Nephron (organoid): ENCODE measurements around the gene LINGO3.

Experiments used
- H3K27ac Mint-ChIP-seq, 3 experiments: 2 replicates each; pipeline ENCODE4 v1.8.0; 2020; ENCODE audit warnings: mixed read lengths in 3 of 3, mild to moderate bottlenecking in 2 of 3, moderate library complexity in 1 of 3
- H3K27me3 Mint-ChIP-seq: 2 replicates; pipeline ENCODE4 v1.8.0; 2021; ENCODE audit warnings: low read depth, mild to moderate bottlenecking, moderate library complexity, mixed read lengths
- H3K36me3 Mint-ChIP-seq: 2 replicates; pipeline ENCODE4 v1.8.0; 2020; ENCODE audit warnings: low read depth, mixed read lengths
- H3K4me1 Mint-ChIP-seq: 2 replicates; pipeline ENCODE4 v1.8.0; 2020; ENCODE audit warnings: mixed read lengths
- H3K4me3 Mint-ChIP-seq, 3 experiments: 2 replicates each; pipeline ENCODE4 v1.8.0; 2020; ENCODE audit warnings: mild to moderate bottlenecking in 3 of 3, mixed read lengths in 3 of 3, moderate library complexity in 2 of 3
- H3K9me3 Mint-ChIP-seq: 2 replicates; pipeline ENCODE4 v1.8.0; 2020; ENCODE audit warnings: mixed read lengths
- CTCF ChIP-seq, 3 experiments: fragments of 200-600 bp; sonication (generic); IDR thresholded peaks; one replicate each; pipeline ENCODE4 v1.5.0; 2021; ENCODE audit warnings: antibody characterized with exemption in 3 of 3; ENCODE audit not compliant: unreplicated experiment in 3 of 3

Gene LINGO3

GRCh38 chr19:2308114-2308556, at the start of gene LINGO3:
TSS of gene LINGO3 (minus strand) at chr19:2308154. CDS start at chr19:2291776, 16,378 bp downstream.
- H3K9me3 Mint-ChIP-seq = no peaks in the 10 kb centered on the region
- no peak within 1 kb of the TSS for H3K27ac Mint-ChIP-seq

GRCh38 chr19:2356036-2356646, 48.2 kb upstream of the LINGO3 start:
- Mint-ChIP-seq H3K27me3 (peaks cover 33% of the 10 kb centered on the region), H3K27ac (no peak overlapping the region), H3K4me1 (no peaks in the 10 kb centered on the region), H3K9me3 (no peaks in the 10 kb centered on the region), H3K36me3 (no peaks in the 10 kb centered on the region), H3K4me3 (no peak overlapping the region)
- no peak for TF ChIP-seq CTCF (IDR thresholded peaks at IDR 0.05; ENCODE audit: unreplicated experiment in 3 of 3)

More at GRCh38 chr19:2308114-2308556, at the start of gene LINGO3:
- TF ChIP-seq CTCF (IDR thresholded peaks at IDR 0.05; ENCODE audit: unreplicated experiment in 3 of 3) = no peak
- H3K36me3 Mint-ChIP-seq = no peaks in the 10 kb centered on the region
- H3K4me3 Mint-ChIP-seq = peak within 1 kb of the TSS; percentile 62 to 80 (median 77)
- H3K4me1 Mint-ChIP-seq = no peaks in the 10 kb centered on the region
- H3K27me3 Mint-ChIP-seq = peaks cover 66% of the 10 kb centered on the region

- TF ChIP-seq CTCF (IDR thresholded peaks at IDR 0.05; ENCODE audit: unreplicated experiment in 3 of 3) = no peak
- Mint-ChIP-seq H3K36me3 (no peaks in the 10 kb centered on the region), H3K4me3 (no peak overlapping the region), H3K4me1 (no peaks in the 10 kb centered on the region), H3K27me3 (peaks cover 28% of the 10 kb centered on the region), H3K27ac (no peak overlapping the region), H3K9me3 (no peaks in the 10 kb centered on the region)
Observed at GRCh38 chr19:2355168-2356035, 47.4 kb upstream of the LINGO3 start.

GRCh38 chr19:2354670-2355069, 46.7 kb upstream of the LINGO3 start:
- no peaks in the 10 kb centered on the region for H3K4me1 Mint-ChIP-seq
- peaks cover 23% of the 10 kb centered on the region for H3K27me3 Mint-ChIP-seq
- no peak overlapping the region for H3K27ac Mint-ChIP-seq
- H3K36me3 Mint-ChIP-seq = no peaks in the 10 kb centered on the region
- no peak overlapping the region for H3K4me3 Mint-ChIP-seq
- H3K9me3 Mint-ChIP-seq = no peaks in the 10 kb centered on the region
- no peak for TF ChIP-seq CTCF (IDR thresholded peaks at IDR 0.05; ENCODE audit: unreplicated experiment in 3 of 3)

GRCh38 chr19:2353887-2354592, 46.1 kb upstream of the LINGO3 start:
- no peak for TF ChIP-seq CTCF (IDR thresholded peaks at IDR 0.05; ENCODE audit: unreplicated experiment in 3 of 3)
- no peaks in the 10 kb centered on the region for H3K36me3 Mint-ChIP-seq
- no peaks in the 10 kb centered on the region for H3K4me1 Mint-ChIP-seq
- peaks cover 17% of the 10 kb centered on the region for H3K27me3 Mint-ChIP-seq
- no peak overlapping the region for H3K4me3 Mint-ChIP-seq
- no peaks in the 10 kb centered on the region for H3K9me3 Mint-ChIP-seq
- H3K27ac Mint-ChIP-seq = no peak overlapping the region
